HG03342 (cell line): Measurements from ENCODE around the gene CTDP1.

Experiments
- ATAC-seq: cut with Tn5 transposase; IDR thresholded peaks from one replicate; pipeline ENCODE4 v1.9.1; 2021; ENCODE audit warnings: mild to moderate bottlenecking, moderate library complexity; ENCODE audit not compliant: unreplicated experiment

The CTDP1 gene

GRCh38 chr18:79778291-79778791, 98.7 kb downstream of the CTDP1 start:
- ATAC-seq, result no peak

GRCh38 chr18:79779021-79779699, 99.6 kb downstream of the CTDP1 start:
- ATAC-seq, result no peak

GRCh38 chr18:79779700-79780190, 100.1 kb downstream of the CTDP1 start:
- no peak for ATAC-seq

GRCh38 chr18:79780547-79780946, 100.9 kb downstream of the CTDP1 start:
- ATAC-seq, result no peak

- ATAC-seq, result no peak
These were observed 101.8 kb downstream of the CTDP1 start for GRCh38 chr18:79781331-79781941.

GRCh38 chr18:79782566-79783308, 103.1 kb downstream of the CTDP1 start:
- ATAC-seq, result no peak

GRCh38 chr18:79784071-79784913, 104.7 kb downstream of the CTDP1 start:
- no peak for ATAC-seq

GRCh38 chr18:79784965-79785770, 105.6 kb downstream of the CTDP1 start:
- no peak for ATAC-seq

- no peak for ATAC-seq
These were observed 106.2 kb downstream of the CTDP1 start for GRCh38 chr18:79785831-79786230.

GRCh38 chr18:79786304-79786703, 106.7 kb downstream of the CTDP1 start:
- ATAC-seq, result no peak

- ATAC-seq, result no peak
These were observed 107.4 kb downstream of the CTDP1 start for GRCh38 chr18:79786786-79787526.

GRCh38 chr18:79787527-79787864, 107.9 kb downstream of the CTDP1 start:
- ATAC-seq, result no peak

- no peak for ATAC-seq
These were observed 108.5 kb downstream of the CTDP1 start for GRCh38 chr18:79787865-79788733.

GRCh38 chr18:79788734-79789085, 109.1 kb downstream of the CTDP1 start:
- ATAC-seq, result no peak

- ATAC-seq, result no peak
These were observed 109.7 kb downstream of the CTDP1 start for GRCh38 chr18:79789091-79789891.

GRCh38 chr18:79789901-79790890, 110.6 kb downstream of the CTDP1 start:
- ATAC-seq, result no peak
